ENCODE data around the gene DCT. TPM values are rescaled to one million over a fixed set of nuclear protein-coding genes. Genes with fewer than 3 reads are reported as not detected.

DCT gene
- total RNA-seq, 1 donor from 2014 or later: 19.7 TPM

DNA sequence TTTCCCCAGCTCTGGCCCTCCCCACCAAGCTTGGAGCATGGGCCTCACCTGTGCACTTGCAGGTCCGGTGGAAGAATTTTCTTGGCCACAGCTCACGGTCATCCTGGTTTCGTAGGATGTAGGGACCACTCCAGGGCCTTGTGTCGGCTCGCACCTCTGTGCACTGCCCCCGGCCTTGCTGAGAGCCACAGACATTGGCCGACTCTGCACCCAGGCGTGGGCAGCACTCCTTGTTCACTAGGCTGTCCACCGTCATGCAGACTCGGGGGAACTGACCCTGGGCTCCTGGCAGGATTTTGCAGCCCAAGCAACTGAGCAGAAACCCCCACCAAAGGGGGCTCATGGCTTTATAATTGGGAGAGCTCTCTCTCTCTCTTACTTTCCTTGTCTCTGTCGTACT is 569 bp downstream of the DCT start:
- Mint-ChIP-seq H3K9me3 (no peaks in the 10 kb centered on the region), H3K4me3 (no peak overlapping the region), H3K27me3 (no peaks in the 10 kb centered on the region), H3K27ac (no peak overlapping the region), H3K36me3 (no peaks in the 10 kb centered on the region), H3K4me1 (ENCODE audit: unreplicated experiment) (peaks cover 9% of the 10 kb centered on the region)
- DNase-seq (ENCODE audit: extremely low spot score, unreplicated experiment): no peak
- TF ChIP-seq, protein P1, sequence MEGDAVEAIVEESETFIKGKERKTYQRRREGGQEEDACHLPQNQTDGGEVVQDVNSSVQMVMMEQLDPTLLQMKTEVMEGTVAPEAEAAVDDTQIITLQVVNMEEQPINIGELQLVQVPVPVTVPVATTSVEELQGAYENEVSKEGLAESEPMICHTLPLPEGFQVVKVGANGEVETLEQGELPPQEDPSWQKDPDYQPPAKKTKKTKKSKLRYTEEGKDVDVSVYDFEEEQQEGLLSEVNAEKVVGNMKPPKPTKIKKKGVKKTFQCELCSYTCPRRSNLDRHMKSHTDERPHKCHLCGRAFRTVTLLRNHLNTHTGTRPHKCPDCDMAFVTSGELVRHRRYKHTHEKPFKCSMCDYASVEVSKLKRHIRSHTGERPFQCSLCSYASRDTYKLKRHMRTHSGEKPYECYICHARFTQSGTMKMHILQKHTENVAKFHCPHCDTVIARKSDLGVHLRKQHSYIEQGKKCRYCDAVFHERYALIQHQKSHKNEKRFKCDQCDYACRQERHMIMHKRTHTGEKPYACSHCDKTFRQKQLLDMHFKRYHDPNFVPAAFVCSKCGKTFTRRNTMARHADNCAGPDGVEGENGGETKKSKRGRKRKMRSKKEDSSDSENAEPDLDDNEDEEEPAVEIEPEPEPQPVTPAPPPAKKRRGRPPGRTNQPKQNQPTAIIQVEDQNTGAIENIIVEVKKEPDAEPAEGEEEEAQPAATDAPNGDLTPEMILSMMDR (conservative IDR thresholded peaks at IDR 0.05): no peak

DNA sequence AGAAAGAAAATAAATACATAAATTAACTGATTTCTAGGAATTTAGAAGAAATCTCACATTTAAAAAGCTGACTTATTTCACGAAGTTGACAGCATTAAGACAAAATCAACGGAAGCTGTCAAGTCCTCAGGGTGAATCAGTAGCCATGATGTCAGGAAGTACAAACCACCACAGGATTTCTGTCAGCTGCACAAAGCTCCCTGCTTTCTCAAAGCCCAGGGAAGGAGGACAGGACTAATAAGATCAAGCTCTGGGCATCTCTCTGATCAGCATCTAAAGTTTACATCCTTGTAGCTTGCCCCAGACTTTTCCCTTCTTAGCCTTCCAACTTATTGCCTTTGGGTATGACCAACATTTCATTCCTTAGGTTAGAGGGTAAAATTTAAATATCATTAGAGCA is 9.4 kb downstream of the DCT start:
- H3K4me3 Mint-ChIP-seq: no peak overlapping the region
- H3K36me3 Mint-ChIP-seq: no peaks in the 10 kb centered on the region
- DNase-seq (ENCODE audit: extremely low spot score, unreplicated experiment): no peak
- TF ChIP-seq, protein P1 (conservative IDR thresholded peaks at IDR 0.05): no peak
- H3K9me3 Mint-ChIP-seq: no peaks in the 10 kb centered on the region
- no peak overlapping the region for H3K27ac Mint-ChIP-seq
- peaks cover 3% of the 10 kb centered on the region for H3K27me3 Mint-ChIP-seq
- no peaks in the 10 kb centered on the region for H3K4me1 Mint-ChIP-seq (ENCODE audit: unreplicated experiment)

DNA sequence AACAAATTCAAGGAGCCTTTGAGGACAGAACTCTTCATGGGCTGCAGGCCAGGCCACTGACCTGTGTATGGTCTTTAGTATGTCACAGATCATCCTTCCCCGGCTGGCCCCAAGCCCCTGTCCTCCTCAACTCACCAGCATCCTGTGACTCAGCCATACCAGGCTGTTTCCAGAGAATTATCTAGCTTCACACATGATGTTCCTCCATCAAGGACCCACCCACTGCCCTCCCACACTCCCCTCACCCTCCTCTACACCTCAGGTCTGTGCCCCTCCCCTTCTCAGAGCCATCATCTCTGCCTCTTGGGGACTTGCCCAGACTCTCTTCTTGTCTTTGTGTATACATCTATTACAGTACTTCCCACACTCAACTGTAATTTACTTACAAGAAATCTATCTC is 14.7 kb downstream of the DCT start:
- no peak overlapping the region for H3K4me3 Mint-ChIP-seq

DNA sequence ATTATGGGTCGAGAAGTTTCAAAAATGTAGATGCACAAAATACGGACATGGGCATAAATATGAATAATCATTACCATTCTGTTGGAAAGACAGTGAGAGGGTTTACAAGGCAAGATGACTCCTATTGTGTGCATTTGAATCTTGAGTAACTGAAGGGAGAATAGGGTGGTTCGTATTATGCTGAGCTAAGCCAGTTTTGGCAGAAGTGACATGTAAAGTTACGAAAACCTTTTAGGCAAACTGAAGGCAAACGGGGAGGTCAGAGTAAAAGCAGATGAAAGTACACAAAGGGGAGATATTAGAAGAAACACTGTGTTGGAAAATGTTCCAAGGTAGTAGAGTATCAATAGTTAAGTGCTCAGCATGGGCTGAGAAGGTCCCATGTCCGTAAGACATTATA is 16.8 kb downstream of the DCT start:
- DNase-seq (ENCODE audit: extremely low spot score, unreplicated experiment): no peak
- TF ChIP-seq, protein P1 (conservative IDR thresholded peaks at IDR 0.05): no peak
- no peak overlapping the region for H3K4me3 Mint-ChIP-seq
- H3K27me3 Mint-ChIP-seq: no peaks in the 10 kb centered on the region
- no peak overlapping the region for H3K27ac Mint-ChIP-seq
- H3K36me3 Mint-ChIP-seq: no peaks in the 10 kb centered on the region
- H3K9me3 Mint-ChIP-seq: no peaks in the 10 kb centered on the region
- H3K4me1 Mint-ChIP-seq (ENCODE audit: unreplicated experiment): no peaks in the 10 kb centered on the region

More for the DNA sequence above, 14.7 kb downstream of the DCT start:
- TF ChIP-seq, protein P1 (conservative IDR thresholded peaks at IDR 0.05): no peak
- Mint-ChIP-seq H3K36me3 (no peaks in the 10 kb centered on the region), H3K27ac (no peak overlapping the region), H3K4me1 (ENCODE audit: unreplicated experiment) (no peaks in the 10 kb centered on the region), H3K9me3 (no peaks in the 10 kb centered on the region), H3K27me3 (peaks cover 3% of the 10 kb centered on the region)
- DNase-seq (ENCODE audit: extremely low spot score, unreplicated experiment): no peak

DNA sequence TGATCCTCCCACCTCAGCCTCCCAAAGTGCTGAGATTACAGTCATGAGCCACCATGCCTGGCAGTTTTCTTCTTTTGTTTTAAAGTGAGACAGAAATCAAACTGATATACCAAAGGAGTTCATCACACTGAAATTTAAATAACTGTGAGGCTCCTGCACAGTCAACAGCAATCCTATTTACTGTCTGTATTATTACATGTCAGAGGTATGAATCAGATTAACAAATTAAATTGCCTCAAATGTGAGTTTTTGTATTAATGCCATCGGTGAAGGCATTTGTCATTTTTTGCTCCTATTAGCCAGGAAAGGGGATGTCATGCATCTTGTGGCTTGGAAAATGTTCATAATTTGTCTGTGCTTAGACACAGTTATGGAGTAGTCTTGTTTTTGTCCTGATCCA is 20.4 kb downstream of the DCT start:
- H3K36me3 Mint-ChIP-seq: no peaks in the 10 kb centered on the region

More for the DNA sequence above, 20.4 kb downstream of the DCT start:
- Mint-ChIP-seq H3K4me3 (no peak overlapping the region), H3K27ac (no peak overlapping the region), H3K4me1 (ENCODE audit: unreplicated experiment) (no peaks in the 10 kb centered on the region), H3K9me3 (no peaks in the 10 kb centered on the region), H3K27me3 (no peaks in the 10 kb centered on the region)
- no peak for DNase-seq (ENCODE audit: extremely low spot score, unreplicated experiment)
- TF ChIP-seq, protein P1 (conservative IDR thresholded peaks at IDR 0.05): no peak

Measured in type B pancreatic cell (in vitro differentiated cells).